Prostate gland (tissue), 2 donors: ENCODE results near the gene TSPO. TPM values are rescaled to one million over a fixed set of nuclear protein-coding genes. Genes with fewer than 3 reads are reported as not detected.
A peak's percentile ranks its signal among the peaks of the same experiment; 100 is the strongest.

Experiments
- DNase-seq: peaks from one replicate; pipeline ENCODE4 v3.0.0-alpha.2; 2019; ENCODE audit warnings: low spot score
- H3K27ac ChIP-seq, 2 donors: fragments of 200-600 bp; sonication (generic); 2 replicates each; pipeline ENCODE4 v1.5.1; 2017 to 2019
- H3K27me3 ChIP-seq: fragments of 200-600 bp; sonication (generic); replicated peaks from 2 replicates; pipeline ENCODE4 v1.5.1; 2019; ENCODE audit not compliant: insufficient read depth
- H3K36me3 ChIP-seq, 2 donors: fragments of 200-600 bp; sonication (generic); 1 replicate in 1 of 2; 2 replicates in 1 of 2; pipeline versions ENCODE4 v1.5.1 to v1.8.1; 2017 to 2019
- H3K4me1 ChIP-seq: fragments of 200-600 bp; sonication (generic); replicated peaks from 2 replicates; pipeline ENCODE4 v1.5.1; 2019
- H3K4me3 ChIP-seq, 2 donors: fragments of 200-600 bp; sonication (generic); 2 replicates each; pipeline ENCODE4 v1.5.1; 2017 to 2019
- H3K9me3 ChIP-seq: fragments of 200-600 bp; sonication (generic); 2 replicates; pipeline ENCODE4 v1.5.1; 2017
- POLR2A ChIP-seq: fragments of 450-650 bp; IDR thresholded peaks from one replicate; pipeline ENCODE4 v1.6.1; 2016; ENCODE audit warnings: antibody characterized with exemption, mild to moderate bottlenecking
- POLR2AphosphoS5 ChIP-seq: sonication (generic); formaldehyde crosslinking; IDR thresholded peaks from one replicate; pipeline ENCODE4 v1.6.1; 2017; ENCODE audit warnings: antibody characterized with exemption
- WGBS: methylation state at CpG from one replicate; pipeline ENCODE4 v1.1.5; 2018; 5-methylcytosine and 5-hydroxymethylcytosine counted together
- intact Hi-C: fragments of 100-400 bp; cut with DNase I; formaldehyde crosslinking; loops from one replicate; pipeline ENCODE4 v1.14.2; 2022
- total RNA-seq, 2 donors: library from RNA; depleted of rRNA; stranded (reverse); fragments of >200 nt; gene quantifications; one replicate each; pipeline ENCODE4 v1.1.0, GENCODE V29; 2016
- TF ChIP-seq, protein P1 (sequence below), 4 experiments: fragments of 200-600 bp in 2 of 4; fragments of 450-650 bp in 2 of 4; sonication (generic) in 2 of 4; IDR thresholded peaks; 1 replicate in 3 of 4; 2 replicates in 1 of 4; pipeline ENCODE4 v1.5.1; 2016 to 2019; ENCODE audit warnings: antibody characterized with exemption in 4 of 4, mild to moderate bottlenecking in 2 of 4, moderate library complexity in 2 of 4

The TSPO gene
- total RNA-seq, 2 donors from 2014 or later = 238 to 575 TPM

DNA sequence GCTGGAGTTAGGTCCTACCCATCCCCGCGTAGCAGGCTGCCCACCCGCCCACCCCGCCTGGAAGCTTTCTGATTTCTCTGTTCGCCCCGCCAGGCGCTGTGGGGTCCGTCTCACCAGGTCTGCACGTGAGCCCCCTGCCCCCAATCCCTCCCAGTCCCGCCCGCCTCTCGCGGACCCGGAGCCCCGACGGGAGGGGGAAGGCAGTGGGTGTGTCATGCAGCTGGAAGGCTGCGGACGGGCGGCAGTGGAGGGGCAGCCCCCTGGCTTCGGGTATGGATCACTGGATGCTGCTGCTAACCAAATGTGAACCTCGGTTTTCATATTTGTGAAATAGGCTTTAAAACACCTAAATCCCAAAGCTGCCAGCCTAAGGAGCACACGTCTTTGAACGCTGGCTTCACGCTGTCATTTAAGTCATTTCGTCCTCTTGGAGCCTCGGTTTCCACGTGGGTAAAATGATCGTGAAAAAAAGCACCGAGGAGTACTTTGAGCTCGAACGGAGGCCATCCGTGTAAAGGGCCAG, 41.4 kb upstream of the TSPO start:
- Histone ChIP-seq H3K27me3 (no peaks in the 10 kb centered on the region), H3K9me3 (no peaks in the 10 kb centered on the region), H3K4me1 (peaks cover 8% of the 10 kb centered on the region), H3K36me3 (no peaks in the 10 kb centered on the region), H3K27ac (peak overlapping the region; percentile 78 to 89), H3K4me3 (peak overlapping the region; percentile 59 to 83)
- WGBS = 7% methylated on average over 32 of the region's 32 CpGs
- no peak for TF ChIP-seq POLR2A
- TF ChIP-seq, protein P1, sequence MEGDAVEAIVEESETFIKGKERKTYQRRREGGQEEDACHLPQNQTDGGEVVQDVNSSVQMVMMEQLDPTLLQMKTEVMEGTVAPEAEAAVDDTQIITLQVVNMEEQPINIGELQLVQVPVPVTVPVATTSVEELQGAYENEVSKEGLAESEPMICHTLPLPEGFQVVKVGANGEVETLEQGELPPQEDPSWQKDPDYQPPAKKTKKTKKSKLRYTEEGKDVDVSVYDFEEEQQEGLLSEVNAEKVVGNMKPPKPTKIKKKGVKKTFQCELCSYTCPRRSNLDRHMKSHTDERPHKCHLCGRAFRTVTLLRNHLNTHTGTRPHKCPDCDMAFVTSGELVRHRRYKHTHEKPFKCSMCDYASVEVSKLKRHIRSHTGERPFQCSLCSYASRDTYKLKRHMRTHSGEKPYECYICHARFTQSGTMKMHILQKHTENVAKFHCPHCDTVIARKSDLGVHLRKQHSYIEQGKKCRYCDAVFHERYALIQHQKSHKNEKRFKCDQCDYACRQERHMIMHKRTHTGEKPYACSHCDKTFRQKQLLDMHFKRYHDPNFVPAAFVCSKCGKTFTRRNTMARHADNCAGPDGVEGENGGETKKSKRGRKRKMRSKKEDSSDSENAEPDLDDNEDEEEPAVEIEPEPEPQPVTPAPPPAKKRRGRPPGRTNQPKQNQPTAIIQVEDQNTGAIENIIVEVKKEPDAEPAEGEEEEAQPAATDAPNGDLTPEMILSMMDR (IDR thresholded peaks at IDR 0.05) = no peak
- TF ChIP-seq POLR2AphosphoS5 = no peak
- DNase-seq = no peak
- intact Hi-C loops = no loop called here

DNA sequence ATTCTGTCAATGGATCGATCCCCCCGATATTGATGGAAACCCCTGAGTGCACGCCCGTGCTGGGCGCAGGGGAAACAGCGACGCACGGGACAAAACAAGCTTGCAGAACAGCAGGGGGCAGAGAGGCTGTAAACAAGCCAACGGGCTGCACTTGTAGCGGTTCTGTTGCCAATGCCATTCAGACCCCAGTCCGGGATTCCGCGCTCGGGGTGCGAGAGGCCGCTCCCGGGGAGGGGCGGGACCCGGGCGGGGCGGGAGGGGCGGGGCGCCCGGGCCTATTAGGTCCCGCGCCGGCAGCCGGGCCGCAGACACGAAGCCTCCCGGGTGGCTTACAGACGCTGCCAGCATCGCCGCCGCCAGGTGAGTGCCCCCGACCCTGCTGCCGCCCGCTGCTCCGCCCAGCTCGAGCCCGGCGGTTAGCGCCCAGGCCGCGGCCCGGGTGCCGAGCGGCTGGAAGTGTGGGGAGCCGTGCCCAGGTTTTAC, 40.9 kb upstream of the TSPO start, which contains the start of gene BIK:
BIK (plus strand) TSS at position 307 of the 483 bp plus-strand sequence. CDS start 13,273 bp downstream, outside the sequence.
- TF ChIP-seq POLR2AphosphoS5 (no peak), POLR2A (peak; percentile 61)
- TF ChIP-seq, protein P1 (IDR thresholded peaks at IDR 0.05) = peak in 1 of 4 experiments; percentile 11
- whole genome bisulfite sequencing = under 1% methylated on average over 23 of the region's 49 CpGs
- no peaks in the 10 kb centered on the region for H3K27me3 ChIP-seq

DNA sequence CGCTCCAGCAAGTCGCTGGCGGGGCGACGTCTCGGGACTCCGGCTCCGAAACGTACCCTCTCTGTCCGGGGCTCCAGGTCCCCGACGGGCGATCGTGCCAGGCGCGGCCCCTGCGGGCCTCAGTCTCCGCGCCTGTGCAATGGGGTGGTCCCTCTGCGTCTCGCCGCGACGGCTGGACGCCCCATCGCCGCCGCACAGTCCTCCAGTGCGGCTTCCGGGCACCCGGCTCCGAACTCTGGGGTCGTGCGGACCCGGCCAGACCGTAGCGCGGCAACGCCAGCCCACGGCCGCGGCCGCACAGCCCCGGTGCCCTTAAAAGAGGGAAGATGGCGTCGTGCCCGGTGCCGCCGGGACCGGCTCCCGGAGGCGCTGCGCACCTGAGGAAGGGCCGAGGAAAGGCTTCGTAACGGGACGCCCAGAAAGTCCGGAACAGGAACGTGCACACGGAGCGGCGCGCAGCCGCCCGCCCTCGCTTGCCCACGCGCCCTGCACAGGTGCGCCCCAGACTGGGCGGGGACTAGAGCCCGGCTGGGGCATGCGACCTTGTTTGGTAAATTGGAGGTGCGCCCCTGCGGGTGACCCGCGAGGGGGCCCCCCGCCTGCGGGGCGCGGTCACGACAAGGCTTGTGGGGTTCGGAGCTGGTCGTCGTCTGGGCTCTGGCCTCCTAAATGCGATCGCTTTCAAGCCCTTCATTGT, 40.3 kb upstream of the TSPO start:
- intact Hi-C loops = no loop called here
- Histone ChIP-seq H3K27me3 (no peaks in the 10 kb centered on the region), H3K4me1 (peaks cover 13% of the 10 kb centered on the region), H3K27ac (peak overlapping the region; percentile 78 to 89), H3K4me3 (peak overlapping the region; percentile 59 to 83), H3K9me3 (no peaks in the 10 kb centered on the region), H3K36me3 (no peaks in the 10 kb centered on the region)
- TF ChIP-seq, protein P1 (IDR thresholded peaks at IDR 0.05) = no peak
- no peak for TF ChIP-seq POLR2AphosphoS5
- TF ChIP-seq POLR2A = no peak
- peak; percentile 57 for DNase-seq
- whole genome bisulfite sequencing = 3% methylated on average over 63 of the region's 86 CpGs

More for the DNA sequence above, 40.9 kb upstream of the TSPO start, which contains the start of gene BIK:
- peak within 1 kb of the TSS; percentile 59 to 83 for H3K4me3 ChIP-seq
- no peaks in the 10 kb centered on the region for H3K36me3 ChIP-seq
- peak within 1 kb of the TSS; percentile 78 to 89 for H3K27ac ChIP-seq
- H3K4me1 ChIP-seq = peaks cover 13% of the 10 kb centered on the region
- H3K9me3 ChIP-seq = no peaks in the 10 kb centered on the region
- DNase-seq = peak; percentile 68
- intact Hi-C loops = no loop called here

DNA sequence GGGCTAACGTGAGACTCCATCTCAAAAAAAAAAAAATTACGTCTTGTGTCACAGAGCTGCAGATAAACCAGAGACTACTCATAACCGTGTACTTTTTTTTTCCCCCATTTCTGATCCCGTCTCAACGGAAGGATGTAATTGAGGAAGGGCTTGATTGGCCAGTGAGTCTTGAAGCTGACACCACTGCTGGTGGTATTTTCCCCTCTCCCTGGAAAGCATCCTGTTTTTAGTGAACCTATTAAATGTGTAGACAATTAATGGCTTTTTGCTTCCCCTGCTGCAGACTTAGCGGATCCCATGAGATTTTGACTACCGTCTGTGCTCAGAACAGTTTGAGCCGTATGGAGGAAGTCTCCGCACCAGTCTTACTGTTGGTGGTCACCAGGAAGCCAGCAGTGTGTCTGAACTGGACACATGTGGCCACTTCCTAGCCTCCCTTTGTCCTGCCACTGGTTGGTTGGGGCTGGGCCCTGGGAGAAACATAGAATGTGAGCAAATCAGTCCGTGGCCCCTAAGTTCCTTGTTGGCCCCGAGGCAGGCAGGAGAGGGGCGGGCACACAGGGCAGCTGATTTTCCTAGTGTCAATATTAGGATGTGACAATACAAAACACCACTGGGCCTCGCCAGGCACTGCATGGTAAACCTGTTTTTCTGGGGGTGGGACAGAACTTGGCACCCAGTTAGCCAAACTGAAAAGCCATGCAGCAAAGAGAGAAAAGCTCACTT, 37.7 kb upstream of the TSPO start:
- peak overlapping the region; percentile 78 to 89 for H3K27ac ChIP-seq
- DNase-seq = peak; percentile 84
- H3K27me3 ChIP-seq = no peaks in the 10 kb centered on the region
- H3K9me3 ChIP-seq = no peaks in the 10 kb centered on the region
- H3K4me3 ChIP-seq = peak overlapping the region in 1 of 2 donors; percentile 8
- peaks cover 16% of the 10 kb centered on the region for H3K4me1 ChIP-seq
- 48% methylated on average over 13 of the region's 13 CpGs for WGBS
- TF ChIP-seq POLR2AphosphoS5 = peak; percentile 75
- TF ChIP-seq, protein P1 (IDR thresholded peaks at IDR 0.05) = no peak
- H3K36me3 ChIP-seq = no peaks in the 10 kb centered on the region
- intact Hi-C loops = no loop called here
